Liver (tissue), 3 donors: ENCODE results near the gene QRICH1.

ENCODE experiments used
- CTCF ChIP-seq: fragments of 150-350 bp; IDR thresholded peaks from 2 replicates; pipeline ENCODE4 v1.5.1; 2017; ENCODE audit warnings: improper control_type of control experiment, low read depth, low read length; ENCODE audit not compliant: missing input control
- REST ChIP-seq: IDR thresholded peaks from 2 replicates; pipeline ENCODE4 v1.6.1; 2016; ENCODE audit warnings: antibody characterized with exemption, mild to moderate bottlenecking
- SP1 ChIP-seq: IDR thresholded peaks from 2 replicates; pipeline ENCODE4 v1.6.1; 2018; ENCODE audit warnings: antibody characterized with exemption, mild to moderate bottlenecking
- donor health status: healthy.
- donor health status: healthy.

DNA sequence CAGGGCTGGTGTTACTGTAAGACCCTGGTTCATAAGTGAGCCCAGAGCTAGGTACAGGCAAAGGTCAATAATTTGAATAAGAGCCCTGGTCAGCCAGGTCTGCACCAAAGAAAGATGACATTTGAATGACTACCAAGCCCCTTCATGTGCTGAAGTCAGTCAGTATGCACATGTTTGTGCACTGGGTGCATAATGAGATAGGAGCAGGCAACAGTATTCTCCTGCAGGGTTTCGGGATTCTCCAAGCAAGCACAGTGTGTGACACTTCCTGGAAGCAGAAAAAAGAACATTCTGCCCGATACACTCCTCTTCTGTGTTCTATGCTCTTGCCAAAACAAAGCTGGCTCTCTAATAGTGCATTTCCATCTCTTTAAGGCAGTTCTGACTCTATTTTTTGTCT lies 59.2 kb downstream of the QRICH1 start:
- TF ChIP-seq SP1 (no peak), CTCF (no peak), REST (no peak)
